CD14-positive monocyte (primary cell): ENCODE data around the gene MXRA5. TPM values are rescaled to one million over a fixed set of nuclear protein-coding genes. Genes with fewer than 3 reads are reported as not detected.

Experiments used
- DNase-seq, 3 donors: peaks; one replicate each; pipeline ENCODE4 v3.0.0-alpha.2; 2011 to 2022
- H2AFZ ChIP-seq: 2 replicates; pipeline ENCODE4 v1.6.0; 2012; ENCODE audit warnings: mild to moderate bottlenecking, low read depth, low read length, inconsistent platforms; ENCODE audit not compliant: insufficient read depth, poor library complexity, severe bottlenecking
- H3K27ac ChIP-seq, 2 donors: 1 replicate in 1 of 2; 2 replicates in 1 of 2; pipeline ENCODE4 v1.5.1; 2012 to 2013; ENCODE audit warnings: low read length in 2 of 2, control low read depth in 1 of 2, inconsistent platforms in 1 of 2, low read depth in 1 of 2, mild to moderate bottlenecking in 1 of 2
- H3K27me3 ChIP-seq, 2 donors: one replicate each; pipeline versions ENCODE4 v1.6.0 to v1.6.1; 2011 to 2013; ENCODE audit warnings: low read length in 2 of 2; ENCODE audit not compliant: control insufficient read depth in 2 of 2, insufficient read depth in 2 of 2
- H3K36me3 ChIP-seq, 2 donors: replicated peaks in 1 of 2; 1 replicate in 1 of 2; 2 replicates in 1 of 2; pipeline versions ENCODE4 v1.5.1 to v1.6.1; 2012 to 2013; ENCODE audit warnings: low read length in 2 of 2, control low read depth in 1 of 2, inconsistent platforms in 1 of 2, mild to moderate bottlenecking in 1 of 2; ENCODE audit not compliant: insufficient read depth in 2 of 2, control insufficient read depth in 1 of 2
- H3K4me1 ChIP-seq, 2 donors: 1 replicate in 1 of 2; 2 replicates in 1 of 2; pipeline versions ENCODE4 v1.5.1 to v1.6.1; 2012 to 2013; ENCODE audit warnings: low read length in 2 of 2, control low read depth in 1 of 2, inconsistent platforms in 1 of 2, mild to moderate bottlenecking in 1 of 2, moderate library complexity in 1 of 2; ENCODE audit not compliant: insufficient read depth in 2 of 2, control insufficient read depth in 1 of 2
- H3K4me2 ChIP-seq: replicated peaks from 2 replicates; pipeline ENCODE3; 2012; ENCODE audit warnings: low read length, moderate library complexity, mild to moderate bottlenecking; ENCODE audit not compliant: poor library complexity, severe bottlenecking; ENCODE audit errors: extremely low read depth
- H3K4me3 ChIP-seq, 3 experiments: fragments of 200-600 bp in 1 of 3; sonication (generic) in 1 of 3; replicated peaks in 1 of 3; 1 replicate in 2 of 3; 2 replicates in 1 of 3; pipeline ENCODE4 v1.5.1; 2011 to 2013; ENCODE audit warnings: low read length in 3 of 3, mild to moderate bottlenecking in 3 of 3, control low read depth in 2 of 3, low read depth in 2 of 3, inconsistent platforms in 1 of 3, moderate library complexity in 1 of 3
- H3K79me2 ChIP-seq: 2 replicates; pipeline ENCODE4 v1.6.0; 2012; ENCODE audit warnings: mild to moderate bottlenecking, control low read depth, inconsistent platforms, low read length, moderate library complexity; ENCODE audit not compliant: insufficient read depth
- H3K9ac ChIP-seq: 2 replicates; pipeline ENCODE4 v1.6.0; 2017; ENCODE audit warnings: low read length, mild to moderate bottlenecking; ENCODE audit not compliant: insufficient read depth, poor library complexity, severe bottlenecking
- H3K9me3 ChIP-seq, 2 donors: replicated peaks in 1 of 2; 1 replicate in 1 of 2; 2 replicates in 1 of 2; pipeline versions ENCODE4 v1.5.1 to v1.6.1; 2012 to 2013; ENCODE audit warnings: low read length in 2 of 2, control low read depth in 1 of 2; ENCODE audit not compliant: control insufficient read depth in 1 of 2, insufficient read depth in 1 of 2
- H4K20me1 ChIP-seq: 2 replicates; pipeline ENCODE4 v1.6.0; 2012; ENCODE audit warnings: mild to moderate bottlenecking, low read length, control low read depth, moderate library complexity; ENCODE audit not compliant: insufficient read depth
- H3K27ac Mint-ChIP-seq, 7 donors: one replicate each; pipeline ENCODE4 v1.8.0; 2020; ENCODE audit warnings: mild to moderate bottlenecking in 7 of 7, mixed read lengths in 7 of 7, moderate library complexity in 6 of 7, inconsistent platforms in 2 of 7
- H3K27me3 Mint-ChIP-seq, 3 donors: one replicate each; pipeline ENCODE4 v1.8.0; 2021 to 2022; ENCODE audit warnings: low read depth in 3 of 3, mild to moderate bottlenecking in 3 of 3, mixed read lengths in 3 of 3, moderate library complexity in 3 of 3, inconsistent platforms in 1 of 3
- H3K36me3 Mint-ChIP-seq, 2 donors: one replicate each; pipeline ENCODE4 v1.8.0; 2020; ENCODE audit warnings: mixed read lengths in 2 of 2, inconsistent platforms in 1 of 2, mild to moderate bottlenecking in 1 of 2
- H3K4me1 Mint-ChIP-seq: one replicate; pipeline ENCODE4 v1.8.0; 2020; ENCODE audit warnings: mild to moderate bottlenecking, mixed read lengths
- H3K4me3 Mint-ChIP-seq, 2 donors: one replicate each; pipeline ENCODE4 v1.8.0; 2020; ENCODE audit warnings: mild to moderate bottlenecking in 2 of 2, mixed read lengths in 2 of 2, moderate library complexity in 1 of 2
- H3K9me3 Mint-ChIP-seq, 7 donors: one replicate each; pipeline ENCODE4 v1.8.0; 2020 to 2022; ENCODE audit warnings: mixed read lengths in 7 of 7, mild to moderate bottlenecking in 6 of 7, moderate library complexity in 6 of 7, inconsistent platforms in 2 of 7
- CTCF ChIP-seq: fragments of 200-600 bp; IDR thresholded peaks from one replicate; pipeline ENCODE4 v1.8.0; 2022; ENCODE audit warnings: antibody characterized with exemption, mild to moderate bottlenecking
- WGBS: methylation state at CpG from one replicate; pipeline ENCODE4 v1.1.5; 2013; ENCODE audit warnings: missing lambda C conversion rate; ENCODE audit not compliant: insufficient coverage; 5-methylcytosine and 5-hydroxymethylcytosine counted together
- intact Hi-C, 2 donors: fragments of 100-400 bp; cut with micrococcal nuclease; formaldehyde crosslinking; loops; one replicate each; pipeline versions ENCODE4 v1.15.0 to v1.15.1; 2023
- polyA plus RNA-seq, 3 donors: library from polyadenylated mRNA; depleted of rRNA in 1 of 3; unstranded in 2 of 3; stranded (reverse) in 1 of 3; fragments of 300-500 nt in 2 of 3; fragments of >200 nt in 1 of 3; fragmentation: Illumina TruSeq in 2 of 3; gene quantifications; 1 replicate in 2 of 3; 2 replicates in 1 of 3; pipeline ENCODE4 v1.2.3, GENCODE V29; 2012 to 2021

The MXRA5 gene
- polyA plus RNA-seq, 3 donors = not detected

DNA sequence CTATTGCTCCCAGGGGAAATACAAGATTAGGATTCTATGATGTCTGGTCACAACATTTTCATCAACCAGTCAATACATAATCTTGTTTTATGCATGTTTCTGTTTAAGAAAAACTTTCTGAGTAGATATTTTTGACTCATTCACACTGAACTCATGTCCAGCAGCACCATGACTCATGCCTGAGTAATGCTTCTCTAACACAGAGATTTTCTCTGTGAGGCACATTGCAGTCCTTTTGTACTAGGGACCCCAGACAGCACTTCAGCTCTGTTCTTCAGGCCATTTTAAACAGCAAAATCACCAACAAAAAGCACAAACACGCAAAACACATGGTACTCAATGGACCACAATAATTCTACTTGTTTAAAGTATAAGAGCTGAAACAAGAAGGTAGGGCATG is 83.6 kb downstream of the MXRA5 start:
- no CpG with 5 or more reads among the region's 1 CpG for WGBS
- no peak overlapping the region for H3K4me2 ChIP-seq
- peaks cover 2 to 24% (median 9%) of the 10 kb centered on the region in 7 donors for H3K9me3 Mint-ChIP-seq

More for the DNA sequence above, 83.6 kb downstream of the MXRA5 start:
- Histone ChIP-seq H3K9ac (no peak overlapping the region), H3K9me3 (peaks cover 0 to 16% of the 10 kb centered on the region in 2 donors), H3K27me3 (no peaks in the 10 kb centered on the region), H4K20me1 (no peaks in the 10 kb centered on the region), H3K36me3 (no peaks in the 10 kb centered on the region), H3K4me3 (no peak overlapping the region), H2AFZ (no peak overlapping the region), H3K4me1 (peaks cover 0 to 2% of the 10 kb centered on the region in 2 donors), H3K79me2 (no peaks in the 10 kb centered on the region), H3K27ac (no peak overlapping the region)
- intact Hi-C loops = no loop called here
- H3K36me3 Mint-ChIP-seq = no peaks in the 10 kb centered on the region
- H3K4me1 Mint-ChIP-seq = peaks cover 2% of the 10 kb centered on the region
- H3K4me3 Mint-ChIP-seq = no peak overlapping the region
- peaks cover 0 to 4% (median 2%) of the 10 kb centered on the region in 3 donors for H3K27me3 Mint-ChIP-seq
- no peak for TF ChIP-seq CTCF
- H3K27ac Mint-ChIP-seq = no peak overlapping the region
- DNase-seq = peak in 1 of 3 donors; percentile 5
